ENCODE measurements around the gene FOXE3. TPM values are rescaled to one million over a fixed set of nuclear protein-coding genes. Genes with fewer than 3 reads are reported as not detected.

Gene FOXE3
- total and polyA plus RNA-seq, 4 donors: not detected

- H3K27me3 ChIP-seq (ENCODE audit: control insufficient read depth in 4 of 4, insufficient read depth in 4 of 4, low read length in 3 of 4): peaks cover 0 to 33% (median 12%) of the 10 kb centered on the region in 4 donors
- peaks cover 3 to 20% (median 9%) of the 10 kb centered on the region in 4 donors for H3K4me1 ChIP-seq (ENCODE audit: control insufficient read depth in 4 of 4, insufficient read depth in 4 of 4, low read length in 3 of 4)
- no peak overlapping the region for H3K9ac ChIP-seq (ENCODE audit: low read depth in 1 of 2, low read length in 2 of 2)
- H3K9me3 ChIP-seq (ENCODE audit: control insufficient read depth in 4 of 4, low read length in 3 of 4): peaks cover 0 to 11% (median 1%) of the 10 kb centered on the region in 4 donors
- WGBS: 88% methylated on average over 3 of the region's 3 CpGs
- H3K4me3 ChIP-seq (ENCODE audit: low read depth in 1 of 3, low read length in 3 of 3): no peak overlapping the region
- TF ChIP-seq REST (IDR thresholded peaks at IDR 0.05) (no peak), TAF1 (conservative IDR thresholded peaks at IDR 0.05) (no peak), NR2F2 (IDR thresholded peaks at IDR 0.05) (no peak), CTCF (IDR thresholded peaks at IDR 0.05; ENCODE audit: low read depth, low read length, missing input control) (no peak)
- no peak overlapping the region for H3K27ac ChIP-seq (ENCODE audit: low read depth in 1 of 2, low read length in 2 of 2)
- DNase-seq (ENCODE audit: low spot score): no peak
- no peaks in the 10 kb centered on the region for H3K36me3 ChIP-seq (ENCODE audit: control insufficient read depth in 4 of 4, insufficient read depth in 3 of 4, low read depth in 1 of 4, low read length in 3 of 4)
Observed at GRCh38 chr1:47441450-47442106, 25.5 kb downstream of the FOXE3 start.

GRCh38 chr1:47442202-47442601 lies 26.1 kb downstream of the FOXE3 start:
- Histone ChIP-seq H3K4me3 (ENCODE audit: low read depth in 1 of 3, low read length in 3 of 3) (no peak overlapping the region), H3K36me3 (ENCODE audit: control insufficient read depth in 4 of 4, insufficient read depth in 3 of 4, low read depth in 1 of 4, low read length in 3 of 4) (no peaks in the 10 kb centered on the region), H3K9ac (ENCODE audit: low read depth in 1 of 2, low read length in 2 of 2) (no peak overlapping the region), H3K27ac (ENCODE audit: low read depth in 1 of 2, low read length in 2 of 2) (no peak overlapping the region), H3K27me3 (ENCODE audit: control insufficient read depth in 4 of 4, insufficient read depth in 4 of 4, low read length in 3 of 4) (peaks cover 0 to 36% (median 15%) of the 10 kb centered on the region in 4 donors), H3K4me1 (ENCODE audit: control insufficient read depth in 4 of 4, insufficient read depth in 4 of 4, low read length in 3 of 4) (peaks cover 0 to 14% (median 6%) of the 10 kb centered on the region in 4 donors), H3K9me3 (ENCODE audit: control insufficient read depth in 4 of 4, low read length in 3 of 4) (peaks cover 0 to 11% (median 1%) of the 10 kb centered on the region in 4 donors)
- no peak for DNase-seq (ENCODE audit: low spot score)
- WGBS: 83% methylated on average over 4 of the region's 4 CpGs
- TF ChIP-seq JUND (IDR thresholded peaks at IDR 0.05): no peak
- no peak for TF ChIP-seq FOXA2 (IDR thresholded peaks at IDR 0.05)
- TF ChIP-seq EGR1 (IDR thresholded peaks at IDR 0.05; ENCODE audit: low read depth in 2 of 2): no peak
- TF ChIP-seq CTCF (IDR thresholded peaks at IDR 0.05; ENCODE audit: low read depth, low read length, missing input control): no peak
- no peak for TF ChIP-seq HNF4G (IDR thresholded peaks at IDR 0.05)
- TF ChIP-seq ATF3 (IDR thresholded peaks at IDR 0.05): no peak
- no peak for TF ChIP-seq REST (IDR thresholded peaks at IDR 0.05)
- TF ChIP-seq SP1 (IDR thresholded peaks at IDR 0.05): no peak
- no peak for TF ChIP-seq FOXA1 (IDR thresholded peaks at IDR 0.05)
- no peak for TF ChIP-seq RXRA (IDR thresholded peaks at IDR 0.05)
